H1 (cell line): ENCODE measurements around the gene GPC6. TPM values are rescaled to one million over a fixed set of nuclear protein-coding genes. Genes with fewer than 3 reads are reported as not detected.

Experiments used
- ASH2L ChIP-seq: fragments of 200-600, 300-600 bp; sonication (generic); IDR thresholded peaks from one replicate; pipeline ENCODE4 v1.7.1; 2017; ENCODE audit warnings: low read length
- CBX8 ChIP-seq: fragments of 300-800, 300-1000 bp; sonication (generic); IDR thresholded peaks from 2 replicates; pipeline ENCODE4 v1.7.1; 2016; ENCODE audit warnings: low read depth, low read length, borderline replicate concordance
- EGR1 ChIP-seq: IDR thresholded peaks from 2 replicates; pipeline ENCODE4 v1.6.1; 2011; ENCODE audit warnings: low read depth, low read length, borderline replicate concordance
- SIX5 ChIP-seq: IDR thresholded peaks from 2 replicates; pipeline ENCODE4 v1.6.1; 2011; ENCODE audit warnings: mild to moderate bottlenecking, low read depth, low read length
- polyA plus RNA-seq, 7 experiments: library from polyadenylated mRNA; depleted of rRNA in 3 of 7; stranded (reverse) in 5 of 7; unstranded in 2 of 7; fragments of >200 nt in 5 of 7; fragments of 200-250 nt in 2 of 7; gene quantifications; 1 replicate in 5 of 7; 2 replicates in 1 of 7; 4 replicates in 1 of 7; pipeline versions ENCODE4 v1.2.1 to v1.2.3, GENCODE V29; 2011 to 2013; ENCODE audit warnings: missing spikeins in 2 of 7, mixed read lengths in 2 of 7
- total RNA-seq: library from RNA; stranded (reverse); fragmentation: NEBNext Ultra II Directional; extraction: Animal tissue kit (Norgen Biotek cat#: 25700); gene quantifications from 2 replicates; pipeline ENCODE4 v1.2.1, GENCODE V29; 2021

The GPC6 gene
- total and polyA plus RNA-seq, 2 of the 8 experiments (the other 6 are each of a cell fraction or from before 2014, with no cell fraction given), result 5.4 to 12.0 TPM

- no peak for TF ChIP-seq SIX5
- no peak for TF ChIP-seq CBX8
- no peak for TF ChIP-seq ASH2L
- TF ChIP-seq EGR1, result no peak
These were observed 135.1 kb downstream of the GPC6 start (continued) for GRCh38 chr13:93361703-93362102.
